ENCODE measurements around the gene NDUFA7.
A peak's percentile ranks its signal among the peaks of the same experiment; 100 is the strongest.
"Not testable (repeated sequence)": the region's sequence is repeated elsewhere in the genome, so short reads cannot be mapped to it uniquely, and the experiment has no call there.

Gene NDUFA7

DNA sequence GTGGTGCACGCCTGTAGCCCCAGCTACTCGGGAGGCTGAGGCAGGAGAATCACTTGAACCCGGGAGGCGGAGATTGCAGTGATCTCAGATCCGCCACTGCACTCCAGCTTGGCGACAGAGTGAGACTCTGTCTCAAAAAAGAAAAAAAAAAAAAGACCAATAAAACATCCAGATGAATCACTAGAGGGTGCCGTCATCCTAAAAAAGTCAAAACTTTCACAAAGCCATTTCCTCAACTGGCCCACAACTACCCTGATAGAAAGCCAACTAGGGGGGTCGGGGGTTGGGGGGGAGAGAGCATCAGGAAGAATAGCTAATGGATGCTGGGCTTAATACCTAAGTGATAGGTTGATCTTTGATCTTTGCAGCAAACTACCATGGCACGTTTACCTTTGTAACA is 2.3 kb downstream of the NDUFA7 start:
- not testable (repeated sequence) for DNase-seq

GRCh38 chr19:8316351-8317125 is 4.6 kb downstream of the NDUFA7 start:
- no peak for DNase-seq

- DNase-seq, result not testable (repeated sequence)
Measured at GRCh38 chr19:8314981-8315640, 6.1 kb downstream of the NDUFA7 start.

DNA sequence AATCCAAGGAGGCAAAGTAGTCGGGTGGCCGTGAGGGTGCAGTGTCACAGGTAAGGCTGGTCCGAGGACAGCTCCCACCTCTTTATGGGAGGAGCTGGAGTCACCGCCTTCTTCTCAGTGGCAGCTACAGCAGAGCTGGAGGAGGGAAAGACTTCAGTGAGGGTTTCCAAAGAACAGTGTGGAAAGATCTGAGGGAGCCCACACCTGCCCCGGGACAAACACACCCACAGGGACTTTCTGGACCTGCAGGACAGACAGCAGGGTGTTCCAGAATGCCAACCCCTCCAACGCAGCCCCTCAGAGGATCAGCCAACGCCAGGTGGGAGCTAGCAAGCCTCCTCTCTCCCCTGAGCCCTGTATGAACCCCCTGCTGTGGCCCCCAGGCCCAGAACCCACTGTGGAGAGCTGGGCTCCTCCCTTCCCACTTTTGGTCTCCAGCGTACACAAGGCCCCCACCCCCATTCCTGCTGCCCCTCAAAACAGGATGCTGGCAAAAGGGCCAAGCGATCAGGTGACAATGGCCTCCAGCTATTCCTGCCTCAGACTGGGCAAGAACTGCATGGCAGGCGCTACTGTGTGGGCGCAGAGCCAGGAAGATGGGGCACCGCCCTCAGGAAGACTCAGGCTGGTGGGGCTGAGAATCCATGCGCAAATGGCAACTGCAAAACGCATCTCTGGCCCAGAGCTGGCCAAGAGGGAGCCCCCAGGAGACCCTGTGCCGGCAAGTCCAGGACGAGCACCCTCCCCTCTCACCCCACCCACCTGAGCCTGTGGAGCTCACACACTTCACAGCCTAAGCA is 9.5 kb downstream of the NDUFA7 start:
- no peak for DNase-seq

DNA sequence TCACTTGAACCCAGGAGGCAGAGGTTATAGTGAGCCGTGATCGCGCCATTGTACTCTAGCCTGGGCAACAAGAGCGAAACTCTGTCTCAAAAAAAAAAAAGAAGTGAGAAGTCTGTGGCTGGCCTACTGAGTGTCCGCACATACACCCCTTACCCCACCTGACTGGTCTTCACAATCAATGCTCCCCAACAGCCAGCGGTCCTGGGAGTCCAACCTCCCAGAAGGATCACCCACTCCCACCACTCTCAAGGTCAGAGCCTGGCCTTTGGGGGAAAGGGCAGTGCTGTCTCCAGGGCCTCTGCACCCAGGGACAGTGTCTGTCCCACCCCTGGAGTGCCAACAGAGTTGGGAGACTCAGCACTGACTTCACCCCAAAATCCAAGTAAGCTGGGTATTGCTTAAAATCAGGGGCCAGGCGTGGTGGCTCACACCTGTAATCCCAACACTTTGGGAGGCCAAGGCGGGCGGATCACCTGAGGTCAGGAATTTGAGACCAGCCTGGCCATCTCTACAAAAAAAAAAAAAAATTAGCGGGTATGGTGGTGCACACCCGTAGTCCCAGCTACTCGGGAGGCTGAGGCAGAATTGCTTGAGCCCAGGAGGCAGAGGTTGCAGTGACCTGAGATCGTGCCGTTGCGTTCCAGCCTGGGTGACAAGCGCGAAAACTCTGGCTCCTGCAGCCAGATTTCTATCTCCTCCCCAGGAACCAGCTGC is 10.7 kb downstream of the NDUFA7 start:
- DNase-seq, result no peak

- DNase-seq, result no peak
Measured at GRCh38 chr19:8308891-8309291, 12.3 kb downstream of the NDUFA7 start.

DNA sequence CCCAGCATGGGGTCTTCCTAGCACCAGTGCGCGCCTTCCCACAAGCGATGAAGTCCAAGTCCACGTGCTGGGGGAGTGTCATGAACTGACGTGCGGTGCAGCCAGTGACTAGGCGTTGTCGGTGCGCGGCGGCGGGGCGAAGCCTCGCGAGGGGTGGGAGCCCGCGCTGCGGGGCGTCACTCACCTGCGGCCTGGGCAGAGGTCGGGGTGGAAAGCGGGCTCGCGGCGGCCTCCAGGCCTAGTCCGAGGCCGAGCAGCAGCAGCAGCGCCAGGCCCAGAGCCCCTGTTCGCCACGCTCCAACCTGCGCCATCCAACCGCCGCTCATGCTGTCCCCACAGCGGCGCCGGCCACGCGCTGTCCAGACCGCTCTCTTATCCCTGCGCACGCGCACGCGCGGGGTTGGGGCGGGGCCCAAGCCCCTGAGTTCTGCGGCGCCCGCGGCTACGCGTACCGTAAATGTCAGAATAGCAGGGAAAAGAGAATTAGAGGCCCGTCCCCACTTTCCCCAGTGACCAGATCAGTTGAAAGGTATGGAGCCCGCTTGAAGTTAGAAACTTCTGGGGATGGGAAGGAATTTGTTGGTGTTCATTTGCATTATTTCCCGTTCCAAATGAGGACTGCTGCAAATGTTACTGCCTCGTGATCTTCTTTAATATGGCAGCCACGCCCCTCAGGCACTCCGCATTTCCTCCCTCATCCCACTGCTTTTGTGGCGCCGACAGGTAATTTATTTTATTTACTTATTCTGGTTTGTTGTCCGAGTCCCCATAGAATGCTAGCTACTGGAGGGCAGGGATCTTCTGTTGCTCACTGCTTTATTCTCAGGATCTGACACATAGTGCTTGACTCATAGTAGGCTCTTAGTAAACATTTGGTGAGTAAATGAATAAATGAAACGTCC is 13.0 kb downstream of the NDUFA7 start, which contains the start of gene CD320:
TSS of gene CD320 (minus strand) at position 394 of the 902 bp plus-strand sequence. CDS start at position 326, 68 bp downstream.
- DNase-seq, result peak; percentile 89

GRCh38 chr19:8307400-8307964 is 13.7 kb downstream of the NDUFA7 start:
- DNase-seq, result peak; percentile 8

GRCh38 chr19:8306235-8307054 is 14.7 kb downstream of the NDUFA7 start:
- DNase-seq, result peak; percentile 0

GRCh38 chr19:8305798-8306197 is 15.4 kb downstream of the NDUFA7 start:
- DNase-seq, result no peak

- DNase-seq, result peak; percentile 23
Measured at GRCh38 chr19:8304841-8305621, 16.1 kb downstream of the NDUFA7 start.

GRCh38 chr19:8302734-8303133 is 18.4 kb downstream of the NDUFA7 start:
- DNase-seq, result peak; percentile 0

DNA sequence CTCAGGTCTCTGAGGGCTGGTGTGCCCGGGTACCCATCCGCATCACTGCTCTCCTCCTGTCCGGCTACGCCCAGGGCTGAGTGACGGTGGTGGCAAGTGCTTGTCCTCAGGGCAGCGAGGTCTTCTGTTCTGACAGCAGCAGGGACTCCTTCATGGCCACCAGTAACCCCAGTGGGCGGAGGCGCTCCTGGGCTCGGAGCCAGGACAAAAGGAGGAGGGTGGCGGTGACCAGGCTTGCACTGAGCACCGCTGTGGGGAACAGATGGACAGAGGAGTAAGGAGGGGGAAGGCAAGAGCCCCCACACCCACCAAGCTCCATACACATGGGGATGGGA is 18.9 kb downstream of the NDUFA7 start:
- DNase-seq, result no peak

DNA sequence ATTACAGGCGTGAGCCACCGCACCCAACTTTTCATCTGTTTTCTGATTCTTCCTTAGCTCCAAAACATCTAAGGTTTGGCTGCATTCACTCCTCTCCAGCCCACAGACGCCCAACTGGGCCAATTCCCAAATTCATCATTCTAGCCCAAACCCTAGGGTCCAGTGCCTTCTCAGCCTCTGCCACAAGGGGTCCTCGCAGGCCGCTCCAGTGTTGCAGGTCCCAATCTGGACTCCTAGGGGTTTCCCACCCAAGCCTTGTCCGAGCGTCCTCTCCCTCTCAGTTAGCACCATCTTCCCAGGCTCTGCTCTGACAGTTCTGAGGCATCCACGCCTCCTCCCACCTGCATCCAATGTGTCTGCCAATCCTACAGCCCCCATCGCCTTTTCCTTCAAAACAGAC is 29.8 kb downstream of the NDUFA7 start:
- not testable (repeated sequence) for DNase-seq

DNA sequence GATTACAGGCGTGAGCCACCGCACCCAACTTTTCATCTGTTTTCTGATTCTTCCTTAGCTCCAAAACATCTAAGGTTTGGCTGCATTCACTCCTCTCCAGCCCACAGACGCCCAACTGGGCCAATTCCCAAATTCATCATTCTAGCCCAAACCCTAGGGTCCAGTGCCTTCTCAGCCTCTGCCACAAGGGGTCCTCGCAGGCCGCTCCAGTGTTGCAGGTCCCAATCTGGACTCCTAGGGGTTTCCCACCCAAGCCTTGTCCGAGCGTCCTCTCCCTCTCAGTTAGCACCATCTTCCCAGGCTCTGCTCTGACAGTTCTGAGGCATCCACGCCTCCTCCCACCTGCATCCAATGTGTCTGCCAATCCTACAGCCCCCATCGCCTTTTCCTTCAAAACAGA is 44.7 kb downstream of the NDUFA7 start:
- not testable (repeated sequence) for DNase-seq

- DNase-seq, result no peak
Measured at GRCh38 chr19:8269724-8270123, 51.5 kb downstream of the NDUFA7 start.

GRCh38 chr19:8265872-8266271 is 55.3 kb downstream of the NDUFA7 start:
- DNase-seq, result no peak

DNA sequence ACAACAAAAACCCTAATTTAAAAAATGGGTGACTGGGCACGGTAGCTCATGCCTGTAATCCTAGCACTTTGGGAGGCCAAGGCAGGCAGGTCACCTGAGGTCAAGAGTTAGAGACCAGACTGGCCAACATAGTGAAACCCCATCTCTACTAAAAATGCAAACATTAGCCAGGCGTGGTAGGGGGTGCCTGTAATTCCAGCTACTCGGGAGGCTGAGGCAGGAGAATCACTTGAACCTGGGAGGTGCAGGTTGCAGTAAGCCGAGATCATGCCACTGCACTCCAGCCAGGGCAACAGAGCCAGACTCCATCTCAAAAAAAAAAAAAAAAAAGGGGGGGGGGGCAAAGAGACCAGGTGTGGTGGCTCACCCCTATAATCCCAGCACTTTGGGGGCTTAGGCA is 56.9 kb downstream of the NDUFA7 start:
- DNase-seq, result not testable (repeated sequence)

DNA sequence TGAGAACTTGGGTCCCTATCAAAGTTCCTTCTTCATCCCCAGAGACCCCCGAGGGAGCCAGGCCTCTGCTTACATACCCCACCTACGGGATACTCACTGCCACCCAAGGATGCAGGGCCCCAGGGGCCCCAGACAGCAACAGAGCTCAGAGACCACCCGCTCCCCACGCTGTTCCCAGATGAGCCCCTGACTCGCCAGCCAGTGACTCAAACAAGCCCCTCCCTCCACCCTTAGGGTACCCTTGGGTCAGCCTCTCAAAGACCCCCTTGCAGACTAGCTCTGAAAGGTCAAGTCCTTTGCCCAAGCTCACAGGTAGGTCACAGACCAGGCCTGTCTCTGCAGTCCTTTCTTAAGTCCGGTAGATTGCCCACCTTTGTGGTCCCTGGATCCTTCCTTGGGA is 58.7 kb downstream of the NDUFA7 start:
- DNase-seq, result no peak

DNA sequence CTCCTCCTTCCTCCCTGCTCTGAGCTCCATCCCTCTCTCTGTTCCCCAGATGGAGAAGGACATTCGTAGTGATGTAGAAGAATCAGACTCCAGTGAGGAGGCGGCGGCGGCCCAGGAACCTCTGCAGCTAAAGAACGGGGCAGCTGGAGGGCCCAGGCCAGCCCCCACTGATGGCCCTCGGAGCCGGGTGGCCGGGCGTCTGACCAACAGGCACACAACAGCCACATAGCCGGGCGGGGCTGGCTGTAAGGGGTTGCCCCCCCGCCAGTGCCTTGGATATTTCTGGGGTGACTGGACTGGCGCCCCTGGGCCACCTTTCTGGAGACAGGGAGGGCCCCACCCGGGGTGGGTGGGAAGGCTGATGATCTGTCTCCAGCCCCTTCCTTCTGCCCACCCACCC is 59.3 kb downstream of the NDUFA7 start:
- DNase-seq, result no peak

All from activated CD4-positive, alpha-beta T cell treated with anti-CD3 and anti-CD28 coated beads, Interleukin-2, amount 50 U/mL, for 16 hours (primary cell).